GM23338 (cell line): ENCODE measurements around the gene PHACTR1. TPM values are rescaled to one million over a fixed set of nuclear protein-coding genes. Genes with fewer than 3 reads are reported as not detected.

Experiments
- CREB1 ChIP-seq: fragments of 250-450 bp; sonication (Bioruptor Pico); IDR thresholded peaks from 2 replicates; pipeline ENCODE4 v1.5.0; 2020; ENCODE audit warnings: low read depth, mild to moderate bottlenecking, moderate library complexity
- CTCF ChIP-seq, 2 experiments: fragments of 200-600 bp in 1 of 2; sonication (generic) in 1 of 2; conservative IDR thresholded peaks; 2 replicates each; pipeline versions ENCODE4 v1.5.1 to v1.6.1; 2016 to 2017; ENCODE audit warnings: antibody characterized with exemption in 2 of 2, low read depth in 2 of 2, mild to moderate bottlenecking in 2 of 2, moderate library complexity in 1 of 2
- EZH2 ChIP-seq: fragments of 200-600 bp; sonication (generic); IDR thresholded peaks from one replicate; pipeline ENCODE4 v1.8.0; 2017; ENCODE audit warnings: antibody characterized with exemption, mild to moderate bottlenecking, low read depth; ENCODE audit not compliant: unreplicated experiment
- JUNB ChIP-seq: IDR thresholded peaks from one replicate; pipeline ENCODE4 v1.6.1; 2016; ENCODE audit warnings: antibody characterized with exemption; ENCODE audit not compliant: unreplicated experiment
- POLR2AphosphoS5 ChIP-seq: IDR thresholded peaks from 2 replicates; pipeline ENCODE4 v1.6.1; 2016; ENCODE audit warnings: antibody characterized with exemption, low read depth
- ZNF462 ChIP-seq: fragments of 250-450 bp; sonication (Bioruptor Pico); IDR thresholded peaks from 2 replicates; pipeline ENCODE4 v1.5.0; 2020; ENCODE audit warnings: mild to moderate bottlenecking, moderate library complexity
- polyA plus RNA-seq: library from polyadenylated mRNA; unstranded; fragments of >200 nt; fragmentation: Nextera tagmentation; extraction: Ambion mirVana; gene quantifications from 2 replicates; pipeline ENCODE4 v1.2.1, GENCODE V29; 2016
- total RNA-seq: library from RNA; depleted of rRNA; stranded (reverse); fragments of >200 nt; shearing (Covaris generic); gene quantifications from 2 replicates; pipeline ENCODE4 v1.2.3, GENCODE V29; 2014
- TF ChIP-seq, protein P1 (sequence below): IDR thresholded peaks from 2 replicates; pipeline ENCODE4 v1.6.1; 2016; ENCODE audit warnings: antibody characterized with exemption

Gene PHACTR1
- total and polyA plus RNA-seq, 2 experiments from 2014 or later, result 5.9 to 19.3 TPM

- no peak for TF ChIP-seq ZNF462 (CRISPR knock-in tag)
- no peak for TF ChIP-seq EZH2
- TF ChIP-seq CTCF (conservative IDR thresholded peaks at IDR 0.05; ENCODE audit: low read depth in 2 of 2), result no peak
- TF ChIP-seq, protein P1, sequence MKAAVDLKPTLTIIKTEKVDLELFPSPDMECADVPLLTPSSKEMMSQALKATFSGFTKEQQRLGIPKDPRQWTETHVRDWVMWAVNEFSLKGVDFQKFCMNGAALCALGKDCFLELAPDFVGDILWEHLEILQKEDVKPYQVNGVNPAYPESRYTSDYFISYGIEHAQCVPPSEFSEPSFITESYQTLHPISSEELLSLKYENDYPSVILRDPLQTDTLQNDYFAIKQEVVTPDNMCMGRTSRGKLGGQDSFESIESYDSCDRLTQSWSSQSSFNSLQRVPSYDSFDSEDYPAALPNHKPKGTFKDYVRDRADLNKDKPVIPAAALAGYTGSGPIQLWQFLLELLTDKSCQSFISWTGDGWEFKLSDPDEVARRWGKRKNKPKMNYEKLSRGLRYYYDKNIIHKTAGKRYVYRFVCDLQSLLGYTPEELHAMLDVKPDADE, result no peak
- no peak for TF ChIP-seq POLR2AphosphoS5
- TF ChIP-seq CREB1 (CRISPR knock-in tag), result no peak
- TF ChIP-seq JUNB, result no peak
Measured at GRCh38 chr6:13124131-13124530, 407.6 kb downstream of the PHACTR1 start (continued).
